CD4-positive, alpha-beta T cell treated with Interleukin-10 for 1 hour (primary cell): ENCODE measurements around the gene PARP12.

ENCODE experiments used
- DNase-seq: peaks from one replicate; pipeline ENCODE4 v3.0.0-alpha.2; 2020

Gene PARP12

DNA sequence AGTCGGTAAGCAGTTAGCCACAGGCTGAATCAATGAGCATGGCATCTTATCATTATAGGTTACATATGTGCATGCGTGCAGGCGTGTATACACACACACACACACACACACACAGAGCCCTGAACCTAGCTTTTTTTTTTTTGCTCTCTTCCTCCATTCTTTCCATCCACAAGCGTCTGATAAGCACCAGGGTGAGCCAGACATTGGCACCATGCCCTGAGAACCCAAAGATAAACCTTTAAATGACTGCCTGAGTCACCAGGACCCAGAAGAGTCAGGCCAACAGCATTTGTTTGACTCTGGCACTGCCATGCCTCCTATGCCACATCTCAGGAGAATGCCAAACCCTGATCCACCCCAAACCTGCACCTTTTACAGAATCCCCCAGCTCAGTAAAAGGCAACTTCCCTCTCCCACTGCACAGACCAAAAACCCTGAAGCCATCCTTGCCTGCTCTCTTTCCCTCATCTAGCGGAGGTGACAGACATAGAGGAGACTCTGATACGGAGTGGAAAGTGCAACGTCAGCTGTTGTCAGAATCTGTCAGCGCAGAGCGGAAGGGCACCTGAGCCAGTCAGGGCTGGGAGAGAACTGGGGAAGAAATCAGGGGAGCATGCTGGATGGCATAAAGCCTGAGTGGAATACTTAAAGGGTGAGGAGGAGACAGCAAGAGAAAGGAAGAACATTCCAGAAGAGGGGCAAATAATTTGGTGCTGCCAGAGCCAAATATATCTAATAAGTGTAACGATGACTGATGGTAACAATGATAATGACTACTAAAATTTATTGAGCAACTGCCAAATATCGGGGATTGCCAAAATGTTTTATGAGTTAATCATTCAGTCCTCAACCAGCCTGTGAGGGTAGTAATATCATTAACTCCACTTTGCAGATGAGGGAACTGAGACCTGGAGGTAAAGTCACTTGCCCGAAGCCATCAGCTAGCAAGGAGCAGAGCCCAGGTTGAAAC lies 3.2 kb downstream of the PARP12 start:
- peak; percentile 21 for DNase-seq

DNA sequence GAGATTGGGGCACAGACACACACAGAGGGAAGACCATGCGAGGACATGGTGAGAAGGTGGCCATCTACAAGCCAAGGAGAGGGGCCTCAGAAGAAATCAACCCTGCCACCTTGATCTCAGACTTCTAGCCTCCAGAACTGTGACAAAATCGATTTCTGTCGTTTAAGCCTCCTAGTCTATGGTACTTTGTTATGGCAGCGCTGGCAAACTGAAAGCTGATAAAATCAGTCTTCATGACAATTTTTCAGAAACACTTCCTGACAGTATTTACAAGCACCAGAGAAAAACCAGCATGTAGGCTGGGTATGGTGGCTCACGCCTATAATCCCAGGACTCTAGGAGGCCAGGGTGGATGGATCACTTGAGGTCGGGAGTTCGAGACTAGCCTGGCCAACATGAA lies 4.2 kb downstream of the PARP12 start:
- DNase-seq = no peak

DNA sequence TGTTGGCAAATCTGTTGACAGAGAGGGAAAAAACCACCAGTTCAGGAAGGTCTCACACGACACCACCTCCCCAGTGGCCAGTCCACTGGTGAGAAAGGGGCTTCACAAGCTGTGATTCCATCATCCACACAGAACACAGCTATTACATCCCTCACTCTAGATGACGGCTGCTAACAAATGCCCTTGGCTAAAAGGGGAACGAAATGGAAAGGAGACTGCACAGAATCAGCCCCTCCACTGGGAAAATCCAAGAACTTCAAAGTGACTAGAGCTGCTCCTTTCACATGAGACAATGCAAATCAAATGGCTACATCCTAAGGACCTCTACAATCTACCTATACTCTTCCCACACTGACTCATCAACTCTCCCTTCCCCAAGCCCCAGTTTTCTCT lies 5.6 kb downstream of the PARP12 start:
- DNase-seq = no peak

DNA sequence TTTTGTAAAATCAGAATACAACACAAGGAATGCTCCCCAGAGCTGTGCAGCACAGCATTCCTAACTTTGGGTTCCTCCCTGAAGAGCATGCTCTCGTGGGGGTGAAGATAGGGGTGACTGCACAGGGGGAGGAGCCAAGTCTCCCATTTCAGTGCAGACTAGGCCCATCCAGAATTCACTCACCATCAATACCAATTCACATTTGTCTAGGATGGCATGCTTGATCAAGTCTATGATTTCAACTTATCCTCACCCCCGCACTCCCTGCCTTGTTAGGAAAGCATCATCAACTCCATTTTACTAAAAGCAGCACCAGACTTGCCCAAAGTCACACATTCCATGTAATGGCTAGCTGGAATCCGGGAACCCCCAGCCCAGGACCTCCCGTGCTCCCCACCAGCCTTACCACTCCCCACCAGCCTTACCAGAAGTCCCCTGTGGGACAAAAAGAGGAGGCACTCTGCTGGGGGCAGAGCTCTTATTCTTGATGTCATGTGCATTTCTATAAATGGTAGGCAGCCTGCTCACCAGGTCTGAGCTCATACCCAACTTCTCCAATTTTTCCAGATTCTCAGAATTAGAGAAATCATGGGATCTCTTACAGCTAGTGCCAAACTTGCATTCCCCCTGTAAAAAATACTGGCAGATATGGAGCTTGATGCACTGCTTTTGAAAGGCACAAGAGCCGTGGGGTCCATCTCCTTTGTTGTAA lies 6.2 kb downstream of the PARP12 start:
- no peak for DNase-seq

DNA sequence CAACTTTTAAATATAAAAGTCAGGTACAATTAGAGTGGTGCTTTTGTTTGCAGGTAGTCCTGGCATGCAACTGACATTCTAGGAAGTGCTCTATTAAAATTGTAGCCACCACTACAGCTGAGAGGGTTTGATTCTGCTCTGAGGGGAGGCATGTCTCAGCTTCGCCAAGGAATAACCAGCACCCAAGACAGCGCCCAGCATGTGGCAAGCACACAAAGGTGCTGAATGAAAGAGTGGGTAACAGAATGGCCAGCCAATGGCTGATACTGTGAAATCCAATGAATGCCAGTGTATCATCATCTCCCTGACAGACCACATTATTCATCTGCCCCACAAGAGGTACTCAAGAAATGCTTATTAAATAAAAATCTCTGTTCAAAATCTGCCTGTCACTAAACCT lies 6.9 kb downstream of the PARP12 start:
- DNase-seq = no peak

DNA sequence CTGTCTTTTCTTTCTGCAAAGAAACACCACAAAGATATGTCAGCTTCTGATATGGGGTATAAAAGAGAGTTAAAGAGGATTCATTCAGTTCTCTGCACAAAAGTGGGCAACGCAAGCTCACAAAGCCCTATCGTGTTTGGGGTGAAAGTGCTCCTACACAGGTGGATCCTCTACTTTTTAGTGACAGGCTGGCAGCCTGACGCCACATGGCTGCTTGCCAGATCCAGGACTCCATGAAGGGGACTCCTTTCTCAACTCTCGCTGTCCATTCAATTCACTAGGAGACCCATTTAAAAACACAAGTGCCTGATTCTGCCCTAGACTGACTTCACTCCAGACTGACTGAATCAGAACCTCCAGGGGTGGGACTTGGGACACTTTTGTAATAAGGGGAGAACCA lies 8.0 kb downstream of the PARP12 start:
- no peak for DNase-seq

DNA sequence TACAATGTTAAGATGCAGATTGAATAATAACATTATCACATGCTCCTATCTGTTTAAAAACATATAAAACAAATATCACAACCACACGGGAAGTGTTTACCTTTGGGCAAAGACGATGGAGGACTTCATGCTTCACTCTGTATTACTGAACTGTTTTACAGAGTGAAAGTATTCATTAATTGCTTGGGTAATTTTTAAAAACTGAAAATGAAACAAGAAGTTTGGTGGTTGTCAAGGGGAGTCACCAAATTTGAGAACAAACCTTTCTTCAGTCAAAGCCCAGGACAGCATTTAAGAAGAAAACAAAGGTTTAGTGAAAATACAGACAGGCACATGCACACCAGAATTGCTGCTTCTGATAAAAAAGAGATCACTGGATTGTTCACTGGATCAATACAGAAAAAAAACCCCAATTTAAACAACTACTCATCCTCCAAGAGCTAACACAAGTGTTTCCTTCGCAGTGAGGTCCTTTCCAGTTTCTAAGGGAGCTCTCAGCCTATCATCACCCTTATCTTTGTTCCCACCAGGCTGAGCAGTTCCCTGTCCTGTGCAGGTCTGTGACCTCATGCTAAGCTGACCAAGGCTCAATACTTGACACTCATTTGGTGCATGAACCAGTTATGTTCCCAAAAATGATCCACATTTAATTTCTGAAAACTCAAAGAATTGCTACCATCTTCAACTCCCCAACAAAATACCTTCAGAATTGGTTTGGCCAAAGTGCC lies 8.8 kb downstream of the PARP12 start:
- DNase-seq = peak; percentile 20

DNA sequence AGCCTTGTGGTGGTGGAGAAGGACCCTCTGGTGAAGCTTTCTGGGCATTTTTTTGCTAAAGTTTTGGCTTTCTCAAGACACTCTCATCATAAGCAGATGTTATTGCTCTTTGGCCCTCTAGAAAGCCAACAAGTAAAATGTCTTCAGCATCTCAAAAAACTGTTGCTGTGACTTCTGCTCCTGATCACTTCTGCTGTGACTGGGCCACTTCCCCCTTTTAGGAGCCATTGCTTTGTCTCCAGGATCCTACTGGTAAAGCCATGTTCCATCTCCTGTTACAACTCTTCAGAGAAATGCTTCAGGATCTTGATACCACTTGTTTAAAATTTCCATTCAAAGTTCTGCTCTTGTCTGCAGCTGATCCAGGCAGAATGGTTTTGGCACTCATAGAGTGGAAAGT lies 10.9 kb downstream of the PARP12 start:
- DNase-seq = no peak

DNA sequence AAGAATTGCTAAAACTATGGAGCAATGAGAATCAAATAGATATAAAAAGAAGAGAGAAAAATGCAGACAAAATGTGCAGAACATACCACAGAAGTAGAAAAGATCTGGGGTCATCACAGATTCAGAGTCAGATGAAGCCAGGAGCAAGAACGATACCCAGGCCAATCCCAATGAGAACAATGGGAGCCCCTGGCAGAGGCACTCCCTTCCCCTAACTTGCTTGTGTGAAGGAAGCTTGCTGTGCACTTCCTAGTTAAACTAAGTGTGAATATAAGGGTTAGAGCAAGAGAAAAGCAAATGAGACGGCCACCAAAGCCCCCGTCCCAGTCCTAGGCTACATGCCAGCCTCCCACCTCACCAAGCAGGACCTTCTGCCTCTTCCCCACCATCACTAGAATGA lies 12.7 kb downstream of the PARP12 start:
- no peak for DNase-seq

DNA sequence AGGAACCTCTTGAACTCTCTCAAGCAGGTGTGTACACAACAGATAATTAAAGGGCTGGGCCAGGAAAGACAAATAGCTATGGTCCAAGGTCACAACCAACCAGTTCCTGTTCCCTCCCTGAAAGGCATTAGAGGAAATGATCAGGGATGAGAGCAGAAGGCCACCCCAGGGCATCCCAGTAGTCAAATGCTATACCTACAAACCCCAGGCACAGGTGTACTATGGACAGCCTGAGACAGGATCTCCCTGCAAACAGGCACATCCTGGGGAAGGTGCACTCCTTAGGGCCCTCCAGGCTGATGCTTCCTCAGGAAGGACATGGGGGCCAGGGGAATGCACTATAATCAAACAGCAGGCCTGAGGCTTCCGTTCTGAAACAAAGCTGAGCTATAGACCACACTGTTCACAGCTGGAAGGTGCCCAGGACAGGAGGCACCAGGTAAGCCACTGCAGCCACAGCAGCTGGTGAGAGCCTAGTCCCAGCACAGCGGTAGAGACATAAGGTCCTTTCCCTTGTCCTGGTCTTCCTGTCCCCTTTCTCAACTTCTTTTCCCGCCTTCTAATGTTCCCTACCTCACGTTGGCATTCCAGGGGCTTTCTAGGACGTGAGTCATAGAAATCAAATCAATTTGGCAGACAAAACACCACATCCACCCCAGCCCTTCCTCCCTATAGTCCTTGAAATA lies 13.3 kb downstream of the PARP12 start:
- no peak for DNase-seq

DNA sequence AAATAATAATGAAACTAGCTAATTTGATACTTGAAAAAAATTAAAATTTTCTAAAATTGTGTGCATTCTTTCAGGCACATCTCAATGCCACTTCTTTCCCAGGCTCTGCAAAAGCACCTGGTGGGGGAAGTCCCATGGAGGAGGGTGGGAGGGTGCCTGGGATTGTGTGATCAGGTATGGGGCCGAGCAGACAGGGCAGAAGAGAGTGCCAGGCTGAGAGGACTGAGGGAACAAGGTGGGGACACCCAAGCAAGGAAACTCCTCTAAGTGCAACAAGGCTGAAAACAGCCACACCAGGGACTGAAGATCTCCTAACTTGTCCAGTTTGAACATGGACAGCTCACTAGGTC lies 13.8 kb downstream of the PARP12 start:
- no peak for DNase-seq

DNA sequence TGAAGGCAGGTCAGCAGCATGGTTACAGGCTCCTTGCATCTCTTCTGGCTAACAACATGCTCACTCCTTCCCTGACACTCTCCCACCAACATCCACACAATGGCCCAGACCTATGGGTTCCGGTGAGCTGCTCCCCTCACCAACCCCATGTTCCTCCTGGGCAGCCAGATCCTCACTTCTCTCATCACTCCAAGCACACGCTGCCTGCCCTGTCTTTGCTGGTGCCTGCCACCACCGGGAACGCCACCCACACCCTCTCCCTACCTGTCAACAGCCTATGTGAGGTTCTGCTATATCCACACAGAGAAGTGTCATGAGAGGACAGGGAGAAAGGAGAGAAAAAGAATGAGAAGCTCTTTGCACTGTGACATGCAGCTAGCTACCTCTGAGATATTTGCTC lies 14.6 kb downstream of the PARP12 start:
- no peak for DNase-seq

DNA sequence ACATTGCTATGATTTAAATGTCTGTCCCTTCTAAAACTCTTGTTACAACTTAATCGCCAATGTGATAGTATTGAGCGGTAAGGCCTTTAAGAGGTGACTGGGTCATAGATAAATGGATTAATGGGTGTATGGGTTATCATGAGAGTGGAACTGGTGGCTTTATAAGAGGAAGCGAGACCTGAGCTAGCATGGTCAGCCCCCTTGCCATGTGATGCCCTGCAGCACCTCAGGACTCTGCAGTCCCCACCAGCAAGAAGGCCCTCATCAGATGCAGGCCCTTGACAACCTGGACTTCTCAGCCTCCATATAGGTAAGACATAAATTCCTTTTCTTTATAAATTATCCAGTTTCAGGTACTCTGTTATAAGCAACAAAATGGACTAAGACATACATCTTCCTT lies 15.6 kb downstream of the PARP12 start:
- DNase-seq = no peak

DNA sequence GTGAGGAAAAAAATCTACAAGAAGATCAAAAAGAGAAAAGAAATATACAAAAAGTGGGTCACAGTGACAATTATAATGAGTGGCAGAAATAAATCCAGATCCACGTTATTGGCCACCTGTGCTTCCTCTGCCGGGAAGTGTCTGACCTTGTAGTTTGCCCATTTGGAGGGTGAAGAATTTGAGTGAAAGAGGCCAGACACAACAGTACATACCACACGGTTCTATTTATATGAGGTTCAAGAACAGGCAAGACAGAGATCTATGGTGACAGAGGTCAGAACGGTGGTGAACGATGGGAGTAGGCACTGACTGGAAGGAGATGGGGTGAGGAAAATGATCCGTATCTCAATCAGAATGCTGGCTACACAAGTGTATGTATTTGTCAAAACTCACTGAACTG lies 17.1 kb downstream of the PARP12 start:
- DNase-seq = no peak

DNA sequence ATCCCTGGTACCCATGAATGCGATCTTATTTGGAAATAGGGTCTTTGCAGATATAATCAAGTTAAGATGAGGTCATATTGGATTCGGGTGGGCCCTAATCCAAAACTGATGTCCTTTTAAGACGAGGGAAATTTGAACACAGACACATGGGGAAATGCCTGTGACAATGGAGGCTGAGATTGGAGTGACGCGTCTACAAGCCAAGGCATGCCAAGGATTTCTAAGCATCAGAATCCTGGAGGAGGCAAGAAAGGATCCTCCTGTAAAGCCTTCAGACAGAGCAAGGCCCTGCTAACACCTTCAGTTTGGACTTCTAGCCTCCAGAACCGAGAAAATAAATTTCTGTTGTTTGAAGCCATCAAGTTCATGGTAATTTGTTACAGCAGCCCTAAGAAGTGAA lies 18.5 kb downstream of the PARP12 start:
- DNase-seq = no peak

DNA sequence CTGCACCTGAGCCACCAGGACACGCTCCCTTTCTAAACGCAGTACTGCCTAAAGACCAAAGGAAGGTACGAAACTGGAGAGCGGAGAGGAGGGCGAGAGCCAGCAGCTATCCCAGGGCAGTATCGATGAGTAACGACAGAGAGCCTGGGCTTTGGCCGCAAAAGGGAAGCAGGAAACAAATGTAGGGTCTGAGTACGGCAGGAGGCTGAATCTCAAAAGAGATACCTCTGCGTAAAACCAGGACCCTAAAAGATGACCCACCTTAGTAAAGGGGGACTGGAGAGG lies 20.4 kb downstream of the PARP12 start:
- DNase-seq = no peak

DNA sequence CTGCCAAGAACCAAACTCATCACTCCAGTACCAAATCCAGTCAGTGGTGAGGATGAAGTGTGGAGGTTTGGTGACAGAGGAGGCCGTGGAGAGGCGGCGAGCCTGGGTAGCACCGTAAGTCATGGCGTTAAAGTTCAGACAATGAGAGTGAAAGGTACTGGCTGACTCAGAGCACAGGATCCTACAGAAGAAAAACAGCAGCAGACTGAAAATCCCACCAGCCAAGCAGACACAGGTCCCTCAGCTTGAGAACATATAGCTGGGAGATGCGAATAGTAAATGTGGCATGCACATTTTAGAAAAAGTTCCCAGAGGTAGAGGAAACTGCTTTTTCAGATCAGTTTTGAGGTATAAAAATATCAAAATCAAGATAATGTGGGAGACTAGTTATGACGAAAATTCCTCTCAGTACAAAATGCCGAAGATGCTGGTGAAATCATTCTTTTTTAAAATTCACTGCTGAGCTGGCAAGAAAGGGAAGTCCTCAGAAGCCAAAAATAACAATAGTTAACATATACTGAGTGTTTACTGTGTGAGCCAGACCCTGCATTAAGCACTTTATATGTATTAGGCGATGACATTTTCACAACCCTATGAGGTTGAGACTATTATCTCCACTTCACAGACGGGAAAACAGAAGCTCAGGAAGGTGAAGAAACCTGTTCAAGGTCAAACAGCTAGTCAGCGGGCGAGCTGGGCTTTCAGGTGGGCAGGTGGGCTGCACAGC lies 20.9 kb downstream of the PARP12 start:
- DNase-seq = no peak

DNA sequence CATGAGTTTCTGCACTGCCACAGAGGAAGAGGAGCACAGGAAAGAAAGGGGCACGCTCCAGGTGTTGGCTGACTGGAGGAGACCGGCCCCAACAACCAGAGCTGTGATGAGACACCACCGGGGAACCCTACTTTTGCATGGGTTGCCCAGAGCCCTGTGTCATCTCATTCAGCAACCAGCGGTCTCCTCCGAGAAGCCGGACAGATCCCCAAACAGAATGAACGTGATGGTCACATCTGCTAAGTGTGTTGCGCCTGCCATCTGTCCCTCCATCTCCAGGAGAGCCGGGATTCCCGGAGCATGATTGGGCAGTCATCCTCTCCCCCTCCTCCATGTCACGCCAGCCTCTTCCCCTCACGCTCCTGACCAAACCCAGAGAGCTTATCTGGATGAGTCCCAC lies 22.9 kb downstream of the PARP12 start:
- DNase-seq = no peak

DNA sequence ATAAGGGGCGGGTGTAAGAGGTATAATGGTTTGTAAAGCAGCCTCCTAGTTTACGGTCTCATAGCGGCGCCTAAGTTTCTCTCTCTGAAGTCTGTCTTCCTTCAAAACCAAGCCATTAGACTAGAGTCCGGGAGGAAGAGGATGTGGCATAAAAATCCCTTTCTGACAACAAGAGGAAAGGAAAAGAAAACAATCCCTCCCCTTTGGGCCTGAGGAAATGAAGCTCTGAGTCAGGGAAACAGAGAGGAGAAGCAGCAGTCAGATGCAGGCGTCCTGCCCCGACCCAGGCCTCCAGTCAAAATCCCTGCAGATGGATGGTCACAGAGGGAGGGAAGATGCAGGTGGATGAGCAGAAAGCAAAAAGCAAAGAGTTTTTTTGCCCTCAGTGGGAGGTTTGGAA lies 23.7 kb downstream of the PARP12 start:
- DNase-seq = no peak

DNA sequence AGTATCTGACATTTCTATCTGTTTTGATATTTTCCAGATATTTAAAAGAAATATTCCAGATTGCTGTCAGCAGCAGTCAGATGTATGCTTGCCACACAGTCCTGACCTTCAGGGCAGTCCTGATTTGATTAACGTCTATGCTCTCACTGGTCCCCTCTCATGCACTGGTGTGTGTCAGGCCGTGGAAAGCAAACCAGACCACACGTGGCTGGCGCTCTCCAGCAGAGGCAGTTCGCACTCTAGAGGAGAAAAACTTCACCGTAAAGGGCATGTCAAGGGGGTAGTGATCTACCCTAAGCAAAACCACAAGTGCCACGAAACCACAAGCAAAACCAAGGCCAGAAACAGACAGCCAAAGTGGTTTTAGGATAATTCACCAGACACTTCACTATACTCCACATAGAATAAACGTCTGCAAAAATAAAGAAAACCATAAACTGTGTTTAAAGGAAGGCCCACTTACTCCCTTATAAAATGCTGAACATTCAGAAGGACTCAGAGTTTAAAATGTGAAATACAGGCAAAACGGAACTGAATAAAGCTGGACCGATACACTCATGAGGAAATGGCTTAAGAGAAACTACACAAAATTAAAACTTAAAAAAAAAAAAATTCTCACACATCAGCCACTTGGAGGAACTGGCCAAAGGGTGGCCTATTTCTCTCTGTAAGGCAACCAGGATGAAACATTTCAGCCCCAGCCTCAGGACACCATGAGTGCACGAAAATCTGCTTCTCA lies 26.4 kb downstream of the PARP12 start:
- peak; percentile 26 for DNase-seq

DNA sequence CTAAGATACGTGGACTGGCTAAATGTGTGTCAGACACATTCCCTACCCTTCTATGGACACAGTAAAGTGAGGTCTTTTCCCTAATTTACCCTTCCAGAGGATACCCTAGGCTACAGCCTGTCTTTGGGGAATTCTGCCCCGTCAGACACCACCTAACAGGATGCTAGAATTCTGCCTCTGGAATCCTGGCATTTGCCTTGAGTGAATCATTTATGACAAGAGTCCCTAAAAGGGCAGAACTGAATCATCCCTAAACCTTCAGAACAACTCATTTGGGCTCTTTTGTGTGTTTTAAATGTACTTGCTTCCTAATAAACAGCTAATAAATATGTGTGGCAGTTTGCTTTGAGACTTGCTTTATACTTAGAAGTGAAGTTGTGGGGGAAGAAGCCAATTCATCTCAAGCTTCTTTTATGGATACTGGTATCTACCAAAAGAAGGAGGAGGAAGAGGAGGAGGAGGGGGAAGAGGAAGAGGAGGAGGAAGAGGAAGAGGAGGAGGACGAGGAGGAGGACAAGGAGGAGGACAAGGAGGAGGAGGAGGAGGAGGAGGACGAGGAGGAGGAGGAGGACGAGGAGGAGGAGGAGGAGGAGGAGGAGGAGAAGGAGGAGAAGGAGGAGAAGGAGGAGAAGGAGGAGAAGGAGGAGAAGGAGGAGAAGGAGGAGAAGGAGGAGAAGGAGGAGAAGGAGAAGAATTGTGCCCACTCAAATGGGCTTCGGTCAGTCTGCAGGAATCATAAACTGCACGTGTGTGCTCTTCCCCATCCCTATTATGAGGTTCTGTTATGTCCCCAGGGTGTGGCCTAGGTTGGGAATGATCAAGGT lies 27.1 kb downstream of the PARP12 start:
- DNase-seq = no peak
